ENCODE results near the gene TTC3.

DNA sequence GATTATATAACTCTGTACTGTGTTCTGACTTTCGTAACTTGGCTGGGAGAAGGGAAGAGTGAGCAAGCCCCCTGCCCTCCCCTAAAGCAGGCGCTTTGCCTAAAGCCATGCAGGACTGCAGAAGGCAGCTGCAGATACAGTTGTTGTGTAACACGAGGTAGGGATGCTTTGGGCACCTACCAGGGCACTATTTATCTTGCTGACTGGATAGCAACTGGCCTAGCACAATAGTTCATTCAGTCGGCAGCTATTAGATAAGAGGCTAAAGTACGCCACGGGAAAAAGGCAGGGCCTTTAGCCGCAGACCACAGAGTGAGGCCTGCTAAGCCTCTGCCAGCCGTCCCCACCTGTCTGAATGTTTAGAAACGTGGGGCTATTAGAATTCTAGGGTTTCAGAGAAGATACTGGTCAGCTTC lies 80.9 kb downstream of the TTC3 start:
- TF ChIP-seq, protein P1, sequence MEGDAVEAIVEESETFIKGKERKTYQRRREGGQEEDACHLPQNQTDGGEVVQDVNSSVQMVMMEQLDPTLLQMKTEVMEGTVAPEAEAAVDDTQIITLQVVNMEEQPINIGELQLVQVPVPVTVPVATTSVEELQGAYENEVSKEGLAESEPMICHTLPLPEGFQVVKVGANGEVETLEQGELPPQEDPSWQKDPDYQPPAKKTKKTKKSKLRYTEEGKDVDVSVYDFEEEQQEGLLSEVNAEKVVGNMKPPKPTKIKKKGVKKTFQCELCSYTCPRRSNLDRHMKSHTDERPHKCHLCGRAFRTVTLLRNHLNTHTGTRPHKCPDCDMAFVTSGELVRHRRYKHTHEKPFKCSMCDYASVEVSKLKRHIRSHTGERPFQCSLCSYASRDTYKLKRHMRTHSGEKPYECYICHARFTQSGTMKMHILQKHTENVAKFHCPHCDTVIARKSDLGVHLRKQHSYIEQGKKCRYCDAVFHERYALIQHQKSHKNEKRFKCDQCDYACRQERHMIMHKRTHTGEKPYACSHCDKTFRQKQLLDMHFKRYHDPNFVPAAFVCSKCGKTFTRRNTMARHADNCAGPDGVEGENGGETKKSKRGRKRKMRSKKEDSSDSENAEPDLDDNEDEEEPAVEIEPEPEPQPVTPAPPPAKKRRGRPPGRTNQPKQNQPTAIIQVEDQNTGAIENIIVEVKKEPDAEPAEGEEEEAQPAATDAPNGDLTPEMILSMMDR (IDR thresholded peaks at IDR 0.05; ENCODE audit: borderline replicate concordance, extremely low read depth, low read length, poor library complexity, severe bottlenecking), result no peak
- no peak for TF ChIP-seq EZH2 (IDR thresholded peaks at IDR 0.05; ENCODE audit: borderline replicate concordance, low read depth, low read length, severe bottlenecking)

Measured in DND-41 (cell line).